HG02610 (cell line): Measurements from ENCODE around the gene RGPD6.
A peak's percentile ranks its signal among the peaks of the same experiment; 100 is the strongest.
"Not testable (repeated sequence)": the region's sequence is repeated elsewhere in the genome, so short reads cannot be mapped to it uniquely, and the experiment has no call there.

Source experiments
- ATAC-seq: cut with Tn5 transposase; IDR thresholded peaks from one replicate; pipeline ENCODE4 v1.9.1; 2021; ENCODE audit warnings: mild to moderate bottlenecking, moderate library complexity; ENCODE audit not compliant: unreplicated experiment

Gene RGPD6

GRCh38 chr2:110576763-110577416, at the start of gene RGPD6:
Gene RGPD6 (minus strand): TSS chr2:110577222. CDS start chr2:110577024, 198 bp downstream.
- peak; percentile 99 for ATAC-seq

- not testable (repeated sequence) for ATAC-seq
Observed at GRCh38 chr2:110619326-110619939, 42.4 kb upstream of the RGPD6 start.

- not testable (repeated sequence) for ATAC-seq
Observed at GRCh38 chr2:110613927-110614326, 36.9 kb upstream of the RGPD6 start.

GRCh38 chr2:110610613-110611250, 33.7 kb upstream of the RGPD6 start:
- ATAC-seq, result not testable (repeated sequence)

GRCh38 chr2:110609843-110610612, 33.0 kb upstream of the RGPD6 start:
- not testable (repeated sequence) for ATAC-seq

- ATAC-seq, result not testable (repeated sequence)
Observed at GRCh38 chr2:110608788-110609502, 31.9 kb upstream of the RGPD6 start.

- ATAC-seq, result not testable (repeated sequence)
Observed at GRCh38 chr2:110605057-110605456, 28.0 kb upstream of the RGPD6 start.

- not testable (repeated sequence) for ATAC-seq
Observed at GRCh38 chr2:110603917-110604591, 27.0 kb upstream of the RGPD6 start.

GRCh38 chr2:110602139-110602538, 25.1 kb upstream of the RGPD6 start:
- not testable (repeated sequence) for ATAC-seq

GRCh38 chr2:110591973-110592372, 15.0 kb upstream of the RGPD6 start:
- not testable (repeated sequence) for ATAC-seq

- ATAC-seq, result not testable (repeated sequence)
Observed at GRCh38 chr2:110589677-110590330, 12.8 kb upstream of the RGPD6 start.

- not testable (repeated sequence) for ATAC-seq
Observed at GRCh38 chr2:110588520-110588919, 11.5 kb upstream of the RGPD6 start.

GRCh38 chr2:110579216-110579965, 2.4 kb upstream of the RGPD6 start:
- not testable (repeated sequence) for ATAC-seq

- ATAC-seq, result peak; percentile 47
Observed at GRCh38 chr2:110578429-110578828, 1.4 kb upstream of the RGPD6 start.

- ATAC-seq, result peak; percentile 95
Observed at GRCh38 chr2:110499755-110500377, 77.2 kb downstream of the RGPD6 start.

GRCh38 chr2:110496027-110496426, 81.0 kb downstream of the RGPD6 start:
- ATAC-seq, result not testable (repeated sequence)

- ATAC-seq, result not testable (repeated sequence)
Observed at GRCh38 chr2:110494488-110494887, 82.5 kb downstream of the RGPD6 start.

GRCh38 chr2:110488991-110489390, 88.0 kb downstream of the RGPD6 start:
- not testable (repeated sequence) for ATAC-seq
